ENCODE results near the gene RBBP8NL. TPM values are rescaled to one million over a fixed set of nuclear protein-coding genes. Genes with fewer than 3 reads are reported as not detected.

RBBP8NL gene
- total RNA-seq, 1 experiment from 2014 or later = not detected

- no peak overlapping the region for H3K4me3 ChIP-seq (ENCODE audit: low read depth in 2 of 2, low read length in 2 of 2)
- ChIA-PET POLR2A (no interaction called here), CTCF (no interaction called here)
Observed at GRCh38 chr20:62404112-62404665, 23.1 kb downstream of the RBBP8NL start.

GRCh38 chr20:62403331-62403730 is 24.0 kb downstream of the RBBP8NL start:
- TF ChIP-seq SIN3A (IDR thresholded peaks at IDR 0.05; ENCODE audit: borderline replicate concordance, insufficient read depth, low read depth, low read length) = no peak
- no peak for TF ChIP-seq TCF7L2 (IDR thresholded peaks at IDR 0.05; ENCODE audit: low read depth, low read length)
- no peak for TF ChIP-seq POLR2AphosphoS5 (IDR thresholded peaks at IDR 0.05; ENCODE audit: low read depth, low read length)
- TF ChIP-seq, protein P1, sequence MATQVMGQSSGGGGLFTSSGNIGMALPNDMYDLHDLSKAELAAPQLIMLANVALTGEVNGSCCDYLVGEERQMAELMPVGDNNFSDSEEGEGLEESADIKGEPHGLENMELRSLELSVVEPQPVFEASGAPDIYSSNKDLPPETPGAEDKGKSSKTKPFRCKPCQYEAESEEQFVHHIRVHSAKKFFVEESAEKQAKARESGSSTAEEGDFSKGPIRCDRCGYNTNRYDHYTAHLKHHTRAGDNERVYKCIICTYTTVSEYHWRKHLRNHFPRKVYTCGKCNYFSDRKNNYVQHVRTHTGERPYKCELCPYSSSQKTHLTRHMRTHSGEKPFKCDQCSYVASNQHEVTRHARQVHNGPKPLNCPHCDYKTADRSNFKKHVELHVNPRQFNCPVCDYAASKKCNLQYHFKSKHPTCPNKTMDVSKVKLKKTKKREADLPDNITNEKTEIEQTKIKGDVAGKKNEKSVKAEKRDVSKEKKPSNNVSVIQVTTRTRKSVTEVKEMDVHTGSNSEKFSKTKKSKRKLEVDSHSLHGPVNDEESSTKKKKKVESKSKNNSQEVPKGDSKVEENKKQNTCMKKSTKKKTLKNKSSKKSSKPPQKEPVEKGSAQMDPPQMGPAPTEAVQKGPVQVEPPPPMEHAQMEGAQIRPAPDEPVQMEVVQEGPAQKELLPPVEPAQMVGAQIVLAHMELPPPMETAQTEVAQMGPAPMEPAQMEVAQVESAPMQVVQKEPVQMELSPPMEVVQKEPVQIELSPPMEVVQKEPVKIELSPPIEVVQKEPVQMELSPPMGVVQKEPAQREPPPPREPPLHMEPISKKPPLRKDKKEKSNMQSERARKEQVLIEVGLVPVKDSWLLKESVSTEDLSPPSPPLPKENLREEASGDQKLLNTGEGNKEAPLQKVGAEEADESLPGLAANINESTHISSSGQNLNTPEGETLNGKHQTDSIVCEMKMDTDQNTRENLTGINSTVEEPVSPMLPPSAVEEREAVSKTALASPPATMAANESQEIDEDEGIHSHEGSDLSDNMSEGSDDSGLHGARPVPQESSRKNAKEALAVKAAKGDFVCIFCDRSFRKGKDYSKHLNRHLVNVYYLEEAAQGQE (IDR thresholded peaks at IDR 0.05; ENCODE audit: insufficient read depth in 1 of 2, low read depth in 2 of 2, low read length in 1 of 2) = no peak
- no peak for TF ChIP-seq CTCF (IDR thresholded peaks at IDR 0.05)
- no peak overlapping the region for H3K4me3 ChIP-seq (ENCODE audit: low read depth in 2 of 2, low read length in 2 of 2)
- DNase-seq (ENCODE audit: low read depth, low spot score) (no peak), ATAC-seq (no peak)
- H3K27me3 ChIP-seq (ENCODE audit: control insufficient read depth, insufficient read depth, low read length) = no peaks in the 10 kb centered on the region
- ChIA-PET CTCF (no interaction called here), POLR2A (no interaction called here)
- H3K4me1 ChIP-seq (ENCODE audit: control insufficient read depth, insufficient read depth, low read length) = peaks cover 14% of the 10 kb centered on the region; the same call in 1 of the 2 replicates
- no peak overlapping the region for H3K27ac ChIP-seq (ENCODE audit: low read length)
- in situ Hi-C loops (cut with HindIII; ENCODE audit: low pct_unique_long_range_greater_than_20kb, low sequenced_read_pairs) = no loop called here
- H3K9me3 ChIP-seq (ENCODE audit: control insufficient read depth, insufficient read depth, low read depth, low read length) = no peaks in the 10 kb centered on the region
- no TSS peak for BruUV-seq (replicated peaks)
- H3K36me3 ChIP-seq (ENCODE audit: control insufficient read depth, insufficient read depth, low read length) = no peaks in the 10 kb centered on the region
- intact Hi-C loops (cut with micrococcal nuclease; ENCODE audit: unreplicated experiment) = no loop called here

More at GRCh38 chr20:62404112-62404665, 23.1 kb downstream of the RBBP8NL start:
- no TSS peak for BruUV-seq (replicated peaks)
- TF ChIP-seq POLR2AphosphoS5 (IDR thresholded peaks at IDR 0.05; ENCODE audit: low read depth, low read length) (no peak), CTCF (IDR thresholded peaks at IDR 0.05) (no peak), SIN3A (IDR thresholded peaks at IDR 0.05; ENCODE audit: borderline replicate concordance, insufficient read depth, low read depth, low read length) (no peak), TCF7L2 (IDR thresholded peaks at IDR 0.05; ENCODE audit: low read depth, low read length) (no peak)
- TF ChIP-seq, protein P1 (IDR thresholded peaks at IDR 0.05; ENCODE audit: insufficient read depth in 1 of 2, low read depth in 2 of 2, low read length in 1 of 2) = no peak
- in situ Hi-C loops (cut with HindIII; ENCODE audit: low pct_unique_long_range_greater_than_20kb, low sequenced_read_pairs) = no loop called here
- H3K27ac ChIP-seq (ENCODE audit: low read length) = no peak overlapping the region
- intact Hi-C loops (cut with micrococcal nuclease; ENCODE audit: unreplicated experiment) = no loop called here
- H3K4me1 ChIP-seq (ENCODE audit: control insufficient read depth, insufficient read depth, low read length) = peaks cover 14% of the 10 kb centered on the region; the same call in 1 of the 2 replicates
- no peak for DNase-seq (ENCODE audit: low read depth, low spot score)
- ATAC-seq = no peak
- no peaks in the 10 kb centered on the region for H3K27me3 ChIP-seq (ENCODE audit: control insufficient read depth, insufficient read depth, low read length)
- H3K9me3 ChIP-seq (ENCODE audit: control insufficient read depth, insufficient read depth, low read depth, low read length) = no peaks in the 10 kb centered on the region
- no peaks in the 10 kb centered on the region for H3K36me3 ChIP-seq (ENCODE audit: control insufficient read depth, insufficient read depth, low read length)
